Measurements from ENCODE around the gene DCHS2.

- TF ChIP-seq POLR2AphosphoS5 (IDR thresholded peaks at IDR 0.05; ENCODE audit: low read depth, low read length) (no peak), SIN3A (IDR thresholded peaks at IDR 0.05; ENCODE audit: borderline replicate concordance, insufficient read depth, low read length) (no peak), REST (IDR thresholded peaks at IDR 0.05; ENCODE audit: insufficient read depth in 1 of 2, low read depth in 2 of 2, low read length in 2 of 2) (no peak)
Measured at GRCh38 chr4:154476232-154476631, 15.4 kb downstream of the DCHS2 start.
